Amniotic epithelial cell (primary cell): ENCODE results near the gene C10orf67.
A peak's percentile ranks its signal among the peaks of the same experiment; 100 is the strongest.
"Not testable (repeated sequence)": the region's sequence is repeated elsewhere in the genome, so short reads cannot be mapped to it uniquely, and the experiment has no call there.

Experiments
- DNase-seq: peaks from one replicate; pipeline ENCODE4 v3.0.0-alpha.2; 2010; ENCODE audit warnings: low read depth

Gene C10orf67

DNA sequence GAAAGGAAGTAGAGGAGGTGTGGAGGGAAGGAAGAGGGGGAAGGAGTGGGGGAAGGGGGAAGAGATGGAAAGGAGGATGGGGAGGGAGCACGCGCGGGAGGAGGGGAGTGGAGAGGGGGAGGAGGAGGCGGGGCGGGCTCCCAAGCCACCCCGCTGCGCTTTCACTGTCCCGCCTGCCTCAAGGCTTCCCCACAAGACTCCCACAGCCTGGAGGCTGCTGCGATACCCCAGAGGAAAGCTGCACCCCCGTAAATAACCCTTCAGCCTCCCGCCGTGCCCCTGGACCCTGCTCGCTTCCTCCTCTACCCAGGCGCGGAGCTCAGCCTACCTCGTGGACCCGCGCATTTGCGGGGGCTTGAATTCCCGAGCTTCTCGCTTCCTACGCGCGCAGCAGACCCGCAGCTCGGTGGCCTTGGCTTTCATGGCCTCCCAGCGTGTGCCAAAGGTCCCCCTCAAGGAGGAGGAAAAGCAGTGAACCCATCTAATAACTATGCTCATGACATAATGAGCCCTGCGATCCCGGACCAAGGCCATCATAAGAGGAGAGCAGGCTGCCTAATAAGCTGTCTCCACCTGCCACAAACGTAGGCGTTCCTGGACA, at the start of gene C10orf67:
TSS of gene C10orf67 (minus strand) at position 557 of the 601 bp plus-strand sequence. CDS start at position 534, 23 bp downstream.
- DNase-seq, result peak; percentile 51

DNA sequence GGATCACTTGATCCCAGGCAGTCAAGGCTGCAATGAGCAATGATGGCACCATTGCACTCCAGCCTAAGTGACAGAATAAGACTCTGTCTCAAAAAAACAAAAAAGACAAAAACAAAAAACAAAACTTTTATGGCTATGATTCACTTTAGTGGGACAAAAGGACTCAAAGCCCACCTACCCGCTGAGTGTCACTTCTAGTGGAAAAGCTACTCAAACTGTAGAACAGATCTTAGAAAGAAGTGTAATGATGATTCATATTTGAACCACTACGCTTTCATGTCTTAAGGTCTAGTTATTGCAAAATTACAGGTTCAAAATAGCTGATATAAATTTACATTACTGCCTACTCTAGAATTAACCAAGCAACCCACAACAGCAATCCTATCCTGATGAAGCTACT, 47.2 kb upstream of the C10orf67 start:
- peak; percentile 37 for DNase-seq

DNA sequence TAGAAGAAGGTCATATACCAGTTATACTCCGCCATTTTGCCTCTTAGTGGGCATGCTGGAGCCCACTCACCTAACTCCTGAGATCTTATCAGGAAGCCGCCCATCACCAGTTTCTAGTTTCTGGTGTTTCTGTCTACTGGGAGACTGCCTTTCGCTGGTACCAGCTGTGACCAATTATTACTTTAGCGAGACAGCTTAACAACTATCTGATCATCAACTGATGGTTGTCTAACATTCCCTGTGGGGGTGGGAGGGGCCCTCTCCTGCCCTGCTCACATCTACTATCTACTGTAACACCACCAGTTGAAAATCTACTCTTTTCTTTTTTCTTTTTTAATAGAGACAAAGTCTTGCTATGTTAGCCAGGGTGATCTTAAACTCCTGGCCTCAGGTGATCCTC, 46.2 kb upstream of the C10orf67 start:
- no peak for DNase-seq

DNA sequence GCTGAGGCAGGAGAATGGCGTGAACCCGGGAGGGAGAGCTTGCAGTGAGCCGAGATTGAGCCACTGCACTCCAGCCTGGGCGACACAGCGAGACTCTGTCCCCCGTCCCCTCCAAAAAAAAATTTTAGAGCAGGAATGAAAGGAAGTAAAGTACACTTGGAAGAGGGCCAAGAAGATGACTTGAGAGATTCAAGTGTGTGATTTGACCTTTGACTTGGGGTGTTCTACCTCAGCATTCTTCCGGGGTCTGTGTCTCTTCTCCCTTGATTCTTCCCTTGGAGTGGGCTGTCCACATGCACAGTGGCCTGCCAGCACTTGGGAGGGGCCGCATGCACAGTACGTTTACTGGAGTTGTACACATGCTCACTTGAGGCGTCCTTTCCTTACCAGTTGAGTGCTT, 45.8 kb upstream of the C10orf67 start:
- DNase-seq, result not testable (repeated sequence)

DNA sequence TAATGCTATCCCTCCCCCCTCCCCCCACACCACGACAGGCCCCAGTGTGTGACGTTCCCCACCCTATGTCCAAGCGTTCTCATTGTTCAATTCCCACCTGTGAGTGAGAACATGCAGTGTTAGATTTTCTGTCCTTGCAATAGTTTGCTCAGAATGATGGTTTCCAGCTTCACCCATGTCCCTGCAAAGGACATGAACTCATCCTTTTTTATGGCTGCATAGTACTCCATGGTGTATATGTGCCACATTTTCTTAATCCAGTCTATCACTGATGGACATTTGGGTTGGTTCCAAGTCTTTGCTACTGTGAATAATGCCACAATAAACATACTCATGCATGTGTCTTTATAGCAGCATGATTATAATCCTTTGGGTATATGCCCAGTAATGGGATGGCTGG, 42.9 kb upstream of the C10orf67 start:
- DNase-seq, result not testable (repeated sequence)

DNA sequence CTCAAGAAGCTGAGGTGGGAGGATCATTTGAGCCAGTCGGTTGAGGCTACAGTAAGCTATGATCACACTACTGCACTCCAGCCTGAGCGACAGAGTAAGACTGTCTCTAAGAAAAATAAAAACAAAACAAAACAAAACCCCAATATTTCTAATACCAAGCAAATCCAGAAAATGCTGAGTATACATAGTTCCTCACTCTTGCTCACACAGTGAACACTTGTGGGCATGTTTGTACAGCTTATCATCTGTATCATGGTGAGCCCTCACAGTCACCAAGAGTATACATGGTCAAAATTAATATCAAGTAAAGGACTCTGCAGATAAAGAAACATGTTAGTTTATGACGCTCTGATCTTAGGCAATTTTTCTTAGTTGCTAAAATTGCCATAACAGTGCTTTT, 41.5 kb upstream of the C10orf67 start:
- DNase-seq, result no peak

DNA sequence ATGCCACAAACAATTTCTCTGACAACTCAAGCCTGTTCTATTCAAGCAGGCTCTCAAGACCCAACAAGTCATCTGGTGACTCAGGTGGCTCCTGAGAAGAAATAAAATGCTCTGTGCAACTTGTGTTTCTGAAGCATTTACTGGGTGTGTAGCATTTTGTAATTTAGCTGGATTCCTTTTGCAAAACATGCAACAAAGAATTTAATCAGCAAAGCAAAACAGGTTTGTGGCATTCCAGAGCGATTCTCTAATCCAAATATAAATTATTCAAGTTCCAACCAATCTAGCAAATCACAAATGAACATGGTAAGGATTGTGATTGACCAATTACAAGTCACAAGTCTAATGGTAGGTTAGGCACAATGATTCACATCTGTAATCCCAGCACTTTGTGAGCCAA, 39.8 kb upstream of the C10orf67 start:
- peak; percentile 74 for DNase-seq

DNA sequence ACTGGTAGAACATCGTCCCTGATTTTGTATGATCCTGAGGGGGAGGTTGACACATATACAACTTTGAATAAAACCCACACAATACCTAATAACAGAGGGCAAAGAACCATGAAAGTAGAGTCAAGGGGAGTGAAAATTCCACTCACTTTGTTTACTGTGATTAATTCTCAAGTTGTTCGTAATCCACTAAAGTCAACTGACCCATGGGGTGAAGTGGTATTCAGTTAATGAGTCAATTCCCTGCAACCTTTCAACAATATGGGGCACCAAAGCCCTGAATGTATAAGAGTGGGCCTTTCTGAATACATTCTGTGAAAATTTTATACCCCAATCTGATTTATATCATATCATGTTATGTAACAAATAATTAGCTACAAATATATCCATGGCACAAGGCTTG, 39.0 kb upstream of the C10orf67 start:
- no peak for DNase-seq

DNA sequence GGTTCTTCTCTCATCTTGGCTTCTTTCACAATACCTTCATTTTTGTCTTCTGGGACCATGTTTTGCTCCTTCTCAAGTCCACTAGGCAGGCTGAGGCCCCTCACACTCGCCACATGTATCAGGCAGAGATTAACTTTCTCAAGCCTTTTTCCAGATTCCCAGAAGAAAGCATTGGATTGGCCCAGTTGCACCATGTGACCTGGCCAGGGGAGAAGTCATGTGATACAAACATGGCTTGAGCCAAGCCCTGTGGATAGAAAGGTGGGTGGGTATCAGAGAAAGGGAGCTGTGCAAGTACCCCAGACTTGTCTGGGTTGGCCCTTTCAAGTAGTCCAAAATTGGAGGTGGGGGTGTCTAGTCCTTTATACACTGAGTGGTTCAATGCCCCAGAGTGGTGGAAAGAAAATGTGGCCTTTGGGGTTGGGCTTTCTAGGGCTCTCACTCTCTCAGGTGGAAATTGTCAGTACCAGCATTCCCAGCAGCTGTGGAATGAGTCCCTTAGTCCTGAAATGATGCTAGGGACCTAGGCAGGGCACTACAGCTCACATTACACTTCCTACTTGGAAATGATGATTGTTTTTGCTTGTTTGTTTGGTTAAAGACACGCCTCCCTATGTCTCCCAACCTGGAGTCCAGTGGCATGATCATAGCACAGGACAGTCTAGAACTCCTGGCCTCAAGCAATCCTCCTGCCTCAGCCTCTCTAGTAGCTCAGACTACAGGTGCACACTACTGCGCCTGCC, 36.9 kb upstream of the C10orf67 start:
- no peak for DNase-seq

DNA sequence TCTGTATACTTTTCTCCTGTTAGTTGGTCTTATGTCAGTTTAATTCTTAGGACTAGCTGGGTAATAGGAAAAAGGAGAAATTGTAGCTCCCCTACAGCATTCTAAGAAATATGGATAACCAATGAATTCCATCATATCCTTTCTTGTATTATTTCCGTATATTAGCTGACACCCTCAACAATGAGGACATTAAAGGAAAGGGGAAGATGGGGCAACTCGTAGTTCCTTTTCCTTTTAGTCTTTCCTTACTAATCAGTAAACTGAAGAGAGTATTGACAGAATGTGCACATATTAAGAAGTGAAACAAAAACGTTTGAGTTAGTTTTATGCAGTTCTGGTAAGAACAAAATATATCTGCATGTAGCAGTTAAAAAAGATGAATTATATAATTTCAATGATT, 35.1 kb upstream of the C10orf67 start:
- DNase-seq, result no peak

DNA sequence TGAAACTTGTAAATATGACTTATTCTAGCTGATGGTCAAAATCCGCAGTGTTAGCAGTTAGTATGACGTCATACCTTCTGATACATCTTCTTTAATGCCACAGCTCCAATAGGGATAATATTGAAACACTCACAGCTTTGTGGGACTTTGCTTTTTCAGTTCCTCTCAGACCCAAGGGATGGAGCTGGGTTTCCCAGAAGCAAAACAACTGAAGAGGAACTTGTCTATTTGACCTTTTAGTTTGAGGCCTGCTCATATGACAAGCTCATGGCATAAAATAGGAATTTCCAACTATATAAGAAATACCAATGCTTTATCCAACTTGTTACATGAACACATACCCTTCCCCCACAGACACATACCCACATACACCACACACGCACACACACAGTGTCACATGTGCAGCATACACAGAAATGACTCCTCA, 31.6 kb upstream of the C10orf67 start:
- DNase-seq, result no peak

DNA sequence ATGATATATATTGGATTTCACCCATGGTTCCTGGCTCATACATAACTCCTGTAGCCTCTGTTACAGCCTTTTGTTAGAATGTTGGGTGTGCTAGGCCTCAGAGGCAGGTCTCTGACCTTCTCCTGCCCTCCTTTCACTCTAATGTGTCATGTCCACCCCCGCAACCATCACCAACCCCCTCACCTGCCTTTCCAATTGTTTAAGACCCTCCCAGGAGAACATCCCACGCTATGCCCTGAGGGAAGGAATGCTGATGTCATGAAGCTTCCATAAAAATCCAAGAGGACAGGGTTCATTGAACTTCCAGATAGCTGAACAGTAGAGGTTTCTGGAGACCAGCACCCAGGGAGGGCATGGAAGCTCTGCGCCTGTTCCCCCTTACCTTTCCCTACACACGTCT, 30.8 kb upstream of the C10orf67 start:
- DNase-seq, result no peak

DNA sequence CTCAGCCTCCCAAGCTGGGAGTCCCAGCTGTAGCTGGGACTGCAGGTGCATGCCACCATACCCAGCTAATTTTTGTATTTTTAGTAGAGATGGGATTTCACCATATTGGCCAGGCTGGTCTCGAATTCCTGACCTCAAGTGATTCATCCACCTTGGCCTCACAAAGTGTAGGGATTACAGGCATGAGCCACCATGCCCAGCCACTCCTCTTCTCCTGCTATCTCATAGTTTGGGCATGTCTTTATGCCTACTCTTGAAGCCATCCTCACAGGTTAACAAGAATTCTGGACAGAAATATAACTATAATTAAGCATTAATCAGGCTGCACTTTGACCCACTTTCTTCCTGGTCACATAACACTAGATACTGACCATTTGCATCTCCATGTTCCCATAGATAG, 28.6 kb upstream of the C10orf67 start:
- DNase-seq, result peak; percentile 12

DNA sequence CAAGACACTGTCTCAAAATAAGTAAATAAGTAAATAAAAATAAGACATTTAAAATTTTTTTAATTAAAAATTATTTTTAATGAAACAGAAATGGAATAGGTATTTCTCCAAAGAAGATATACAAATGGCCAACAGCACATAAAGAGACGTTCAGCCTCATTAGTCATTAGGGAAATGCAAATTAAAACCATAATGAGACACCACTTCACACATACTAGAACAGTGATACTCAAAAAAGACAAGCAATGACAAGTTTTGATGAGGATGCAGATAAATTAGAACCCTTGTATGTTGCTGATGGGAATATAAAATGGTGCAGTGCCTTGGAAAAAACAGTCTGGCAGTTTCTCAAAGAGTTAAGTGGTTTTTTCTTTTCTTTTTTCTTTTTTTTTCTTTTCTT, 26.5 kb upstream of the C10orf67 start:
- no peak for DNase-seq

DNA sequence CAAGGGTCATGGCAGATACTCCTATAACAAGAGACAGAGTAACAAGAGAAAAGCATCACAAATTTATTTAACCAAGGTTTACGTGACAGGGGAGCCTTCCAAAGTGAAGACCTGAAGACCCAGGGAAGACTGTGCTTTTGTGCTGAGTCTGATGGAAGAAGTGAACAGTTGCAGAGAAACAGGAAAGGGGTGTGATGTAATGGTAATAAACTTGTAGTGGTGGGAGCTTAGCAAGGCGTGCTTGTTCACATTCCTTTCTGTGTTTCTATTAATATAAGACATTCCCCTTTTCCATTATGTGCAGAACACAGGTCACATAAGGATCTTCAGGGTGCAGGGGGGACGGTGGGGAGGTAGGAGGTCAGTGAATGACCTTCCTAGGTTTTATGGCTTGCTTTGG, 25.5 kb upstream of the C10orf67 start:
- peak; percentile 45 for DNase-seq

DNA sequence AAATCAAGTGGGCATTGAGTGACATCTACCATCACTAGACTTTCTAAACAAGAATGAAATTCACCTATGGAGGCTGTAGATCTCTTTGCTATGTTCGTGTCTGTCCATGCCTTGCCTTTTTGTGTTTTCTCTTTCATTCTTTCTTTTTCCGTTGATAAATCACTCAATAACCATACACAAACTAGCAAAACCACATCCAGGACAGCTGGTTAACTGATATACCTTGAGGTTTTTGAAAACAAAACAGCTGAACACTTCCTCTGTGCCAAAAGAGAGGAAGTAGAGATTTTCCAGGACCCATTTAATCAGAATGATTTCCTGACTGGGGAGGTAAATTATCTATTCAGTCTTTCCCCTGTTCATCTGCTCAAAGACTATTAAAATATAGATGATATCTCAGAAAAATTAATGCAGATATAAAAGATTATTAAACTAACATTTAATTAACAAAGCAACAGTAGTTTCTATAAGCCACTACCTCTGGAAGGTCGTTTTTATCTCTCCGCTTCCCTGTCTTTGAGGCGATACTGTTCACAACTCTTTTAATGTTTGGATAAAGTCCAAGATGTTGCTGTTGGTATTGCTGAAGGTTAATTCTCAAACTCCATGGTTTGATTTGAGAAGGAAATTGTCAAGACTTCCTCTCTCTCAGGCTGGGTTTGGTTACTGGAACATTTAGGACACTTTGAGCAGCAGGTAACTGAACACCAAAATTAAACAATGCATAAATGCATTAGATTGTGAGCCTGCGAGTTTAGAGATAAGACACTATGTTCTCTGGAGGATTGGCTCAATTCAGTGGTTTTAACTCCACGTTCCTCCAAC, 24.4 kb upstream of the C10orf67 start:
- DNase-seq, result peak; percentile 29

DNA sequence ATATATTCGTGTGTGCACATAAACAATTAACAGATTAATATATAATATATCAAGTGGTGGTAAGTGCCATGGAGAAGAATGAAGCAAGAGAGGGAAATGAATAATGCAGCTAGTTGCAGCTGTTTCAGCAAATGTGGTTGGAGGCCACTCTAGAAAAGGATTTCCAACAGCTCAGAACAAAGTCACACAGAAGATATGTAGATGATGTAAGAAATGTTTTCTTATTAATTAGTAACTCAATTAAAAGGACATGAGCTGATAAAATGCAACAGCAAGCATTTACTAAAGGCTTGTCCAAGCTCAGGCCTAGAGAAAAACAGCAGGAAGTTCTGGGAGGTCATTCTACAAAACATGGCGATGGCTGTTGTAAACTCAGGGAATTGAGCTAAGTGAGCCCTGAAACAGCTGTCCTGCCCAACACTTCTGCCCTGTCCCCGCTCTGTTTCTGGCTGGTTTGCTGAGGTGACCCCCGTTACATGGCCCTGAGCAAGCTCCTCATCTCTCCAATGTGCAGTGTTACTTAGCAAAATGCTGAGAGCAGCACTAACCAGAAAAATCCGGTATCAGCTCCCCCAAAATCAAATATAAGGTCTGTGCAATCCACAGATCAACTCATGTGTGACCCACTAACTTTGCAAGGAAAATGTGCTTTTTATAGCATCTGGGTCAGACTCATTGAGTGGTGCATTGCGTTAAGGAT, 23.4 kb upstream of the C10orf67 start:
- DNase-seq, result peak; percentile 48

DNA sequence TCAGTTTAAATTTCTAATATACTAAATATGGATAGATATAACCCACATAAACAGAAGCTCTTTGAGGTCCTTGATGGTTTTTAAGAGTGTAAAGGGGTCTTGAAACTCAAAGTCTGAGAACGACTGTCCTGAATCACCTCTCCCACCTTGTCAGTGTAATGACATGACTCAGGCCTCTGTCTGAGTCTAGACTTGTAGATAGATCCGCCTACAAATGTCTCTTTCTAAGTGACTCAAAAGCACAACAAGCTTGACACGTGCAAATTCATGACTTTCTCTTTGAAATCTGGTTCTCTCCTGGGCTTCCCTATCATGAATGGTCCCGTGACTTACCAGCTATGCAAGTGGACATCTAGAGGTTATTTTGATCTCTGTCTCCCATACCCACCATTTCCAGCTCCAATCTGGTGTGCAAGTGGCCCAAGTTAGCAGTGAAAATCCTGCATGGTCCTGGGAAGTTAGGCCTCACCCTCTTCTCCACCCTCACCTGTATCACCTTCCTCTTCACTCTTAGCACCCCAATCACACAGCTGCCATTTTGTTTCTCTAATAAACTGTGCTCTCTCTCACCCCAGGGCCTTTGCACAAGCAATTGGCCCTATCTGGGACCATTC, 20.9 kb upstream of the C10orf67 start:
- peak; percentile 47 for DNase-seq

DNA sequence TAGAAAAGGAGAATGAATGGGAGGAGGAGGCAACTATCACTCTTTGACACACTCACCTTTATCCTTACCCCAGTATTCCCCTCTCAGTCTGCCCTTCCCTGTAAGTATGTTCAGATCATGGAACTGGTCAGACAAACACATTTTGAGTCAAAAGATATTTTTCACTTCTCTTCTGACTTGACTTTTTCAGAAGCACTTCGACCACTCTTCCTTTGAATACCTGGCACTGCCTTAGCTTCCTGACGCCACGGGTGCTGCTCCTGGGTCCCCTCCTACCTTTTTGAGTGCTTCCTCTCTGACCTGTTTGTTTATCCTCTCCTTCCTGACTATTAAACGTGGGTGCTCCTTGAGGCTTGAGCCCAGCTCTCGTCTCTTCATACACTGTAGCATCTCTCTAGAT, 19.8 kb upstream of the C10orf67 start:
- no peak for DNase-seq

DNA sequence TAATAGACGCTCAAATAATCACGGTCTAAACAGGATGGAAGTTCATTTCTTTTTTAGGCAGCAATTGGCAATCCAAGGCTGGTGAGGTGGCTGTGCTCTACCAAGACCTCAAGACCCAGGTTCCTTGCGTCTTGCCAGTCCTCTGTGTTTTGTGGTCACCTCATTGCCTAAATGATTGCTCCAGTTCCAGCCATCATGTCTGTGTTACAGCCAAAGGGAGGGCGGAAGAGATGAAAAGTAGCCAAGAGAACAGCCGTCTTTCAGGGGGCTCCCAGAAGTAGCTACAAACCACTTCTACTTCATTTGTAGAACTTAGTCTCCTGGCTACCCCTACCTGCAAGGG, 19.2 kb upstream of the C10orf67 start:
- DNase-seq, result no peak

DNA sequence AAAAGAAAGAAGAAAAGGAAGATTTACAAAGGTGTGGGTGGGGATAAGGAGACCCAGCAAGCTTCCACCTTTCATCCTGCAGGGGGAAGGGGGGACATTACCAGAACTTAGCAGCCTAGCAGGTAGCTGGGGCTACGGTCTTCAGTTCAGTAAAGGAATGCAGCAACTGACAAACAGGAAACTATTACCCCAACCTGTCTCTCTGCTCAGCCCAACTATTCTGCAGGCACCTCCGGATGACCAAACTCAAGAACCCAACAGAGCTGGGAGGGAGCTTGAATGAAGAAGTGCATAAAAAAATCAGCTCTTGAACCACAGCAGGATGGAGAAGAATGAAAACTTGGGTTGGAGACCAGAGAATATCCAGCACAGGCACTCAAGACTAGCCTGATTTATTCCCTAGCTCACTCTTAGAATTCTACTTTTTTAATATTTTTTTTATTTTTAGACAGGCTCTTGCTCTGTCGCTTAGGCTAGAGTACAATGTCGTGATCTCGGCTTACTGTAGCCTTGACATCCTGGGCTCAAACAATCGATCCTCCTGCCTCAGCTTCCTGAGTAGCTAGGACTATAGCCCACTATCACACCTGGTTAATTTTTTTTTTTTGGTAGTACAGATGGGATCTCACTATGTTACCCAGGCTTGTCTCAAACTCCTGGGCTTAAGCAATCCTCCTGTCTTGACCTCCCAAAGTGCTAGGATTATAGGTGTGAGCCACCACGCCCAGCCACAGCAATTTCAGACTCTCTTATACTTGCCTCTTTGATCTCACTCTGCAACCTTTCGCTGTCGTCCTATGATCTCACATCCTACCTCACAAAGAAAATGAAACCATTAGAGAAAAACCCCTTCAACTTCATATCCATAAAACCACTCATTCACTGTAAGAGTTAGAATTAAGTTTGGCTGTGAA, 18.5 kb upstream of the C10orf67 start:
- DNase-seq, result no peak
